OCI-LY7 (cell line): ENCODE results near the gene CEP83. TPM values are rescaled to one million over a fixed set of nuclear protein-coding genes. Genes with fewer than 3 reads are reported as not detected.

Experiments
- BruUV-seq: library from RNA; stranded (reverse); fragments of 400-500 nt; replicated peaks from 2 replicates; lab custom pipeline; 2021; lab: Mats Ljungman, UMichigan
- CTCF ChIA-PET: fragments of 300-600 bp; sonication (Branson Sonifier 250); formaldehyde crosslinking; loops from one replicate; lab custom pipeline; 2022; ENCODE audit warnings: antibody characterized with exemption; ENCODE audit not compliant: unreplicated experiment; lab: Charles Lee
- POLR2A ChIA-PET: fragments of 300-600 bp; sonication (Branson Sonifier 250); formaldehyde crosslinking; loops from one replicate; lab custom pipeline; 2022; ENCODE audit warnings: antibody characterized with exemption; lab: Charles Lee
- DNase-seq: peaks from one replicate; pipeline ENCODE4 v3.0.0-alpha.2; 2015; ENCODE audit warnings: low spot score
- H2AFZ ChIP-seq: fragments of 200-600 bp; sonication (generic), shearing (Covaris generic); 2 replicates; pipeline ENCODE4 v1.6.1; 2014; ENCODE audit warnings: mild to moderate bottlenecking, antibody characterized with exemption, low read length, moderate library complexity
- H3K27ac ChIP-seq: fragments of 200-600 bp; sonication (generic); 2 replicates; pipeline ENCODE4 v1.5.1; 2014; ENCODE audit warnings: mixed run types, low read depth, mild to moderate bottlenecking, moderate library complexity, low read length, inconsistent platforms; ENCODE audit not compliant: poor library complexity, severe bottlenecking
- H3K36me3 ChIP-seq: fragments of 200-600 bp; sonication (generic); 2 replicates; pipeline ENCODE4 v1.6.1; 2014; ENCODE audit warnings: mild to moderate bottlenecking, antibody characterized with exemption, low read length, moderate library complexity, mixed read lengths; ENCODE audit not compliant: insufficient read depth
- H3K4me1 ChIP-seq: fragments of 200-600 bp; sonication (generic); 2 replicates; pipeline ENCODE4 v1.5.1; 2014; ENCODE audit warnings: mild to moderate bottlenecking, low read length; ENCODE audit not compliant: insufficient read depth, poor library complexity, severe bottlenecking
- H3K4me2 ChIP-seq: fragments of 200-600 bp; sonication (generic); 2 replicates; pipeline ENCODE4 v1.6.1; 2014; ENCODE audit warnings: mild to moderate bottlenecking, low read length
- H3K4me3 ChIP-seq: fragments of 200-600 bp; sonication (generic); 2 replicates; pipeline ENCODE4 v1.5.1; 2014; ENCODE audit warnings: mild to moderate bottlenecking, low read depth, low read length; ENCODE audit not compliant: poor library complexity, severe bottlenecking
- H3K79me2 ChIP-seq: fragments of 200-600 bp; sonication (generic); 2 replicates; pipeline ENCODE4 v1.6.1; 2016; ENCODE audit warnings: low read depth, mild to moderate bottlenecking, low read length, moderate library complexity, mixed read lengths; ENCODE audit not compliant: insufficient read depth
- H3K9me2 ChIP-seq: fragments of 200-600 bp; sonication (generic); 2 replicates; pipeline ENCODE4 v1.6.1; 2016; ENCODE audit warnings: mild to moderate bottlenecking, low read length, mixed read lengths; ENCODE audit not compliant: insufficient read depth
- H3K9me3 ChIP-seq: fragments of 200-600 bp; sonication (generic); 2 replicates; pipeline ENCODE4 v1.6.1; 2014; ENCODE audit warnings: mild to moderate bottlenecking, mixed run types, low read length, mixed read lengths
- H4K20me1 ChIP-seq: fragments of 200-600 bp; sonication (generic); 2 replicates; pipeline ENCODE4 v1.6.1; 2014; ENCODE audit warnings: mild to moderate bottlenecking, antibody characterized with exemption, low read length, moderate library complexity, mixed read lengths; ENCODE audit not compliant: insufficient read depth
- EZH2phosphoT487 ChIP-seq: fragments of 200-600 bp; sonication (generic); IDR thresholded peaks from 2 replicates; pipeline ENCODE4 v1.6.1; 2018; ENCODE audit warnings: low read depth, borderline replicate concordance, mild to moderate bottlenecking, mixed run types, antibody characterized with exemption, low read length, moderate library complexity, mixed read lengths
- intact Hi-C: fragments of 100-400 bp; cut with micrococcal nuclease; formaldehyde crosslinking; loops from one replicate; pipeline ENCODE4 v1.10.0; 2022; ENCODE audit not compliant: unreplicated experiment
- total RNA-seq, 2 experiments: library from RNA; depleted of rRNA in 1 of 2; stranded (reverse); fragments of >200 nt in 1 of 2; shearing (Covaris generic) in 1 of 2; gene quantifications; 2 replicates each; pipeline ENCODE4 v1.2.3, GENCODE V29; 2014 to 2022
- TF ChIP-seq, protein P1 (sequence below): fragments of 200-600 bp; sonication (generic); conservative IDR thresholded peaks from 2 replicates; pipeline ENCODE4 v1.5.1; 2014; ENCODE audit warnings: mild to moderate bottlenecking, antibody characterized with exemption, low read length, moderate library complexity, mixed read lengths

CEP83 gene
- total RNA-seq, 2 experiments from 2014 or later = 29.7 to 35.2 TPM

DNA sequence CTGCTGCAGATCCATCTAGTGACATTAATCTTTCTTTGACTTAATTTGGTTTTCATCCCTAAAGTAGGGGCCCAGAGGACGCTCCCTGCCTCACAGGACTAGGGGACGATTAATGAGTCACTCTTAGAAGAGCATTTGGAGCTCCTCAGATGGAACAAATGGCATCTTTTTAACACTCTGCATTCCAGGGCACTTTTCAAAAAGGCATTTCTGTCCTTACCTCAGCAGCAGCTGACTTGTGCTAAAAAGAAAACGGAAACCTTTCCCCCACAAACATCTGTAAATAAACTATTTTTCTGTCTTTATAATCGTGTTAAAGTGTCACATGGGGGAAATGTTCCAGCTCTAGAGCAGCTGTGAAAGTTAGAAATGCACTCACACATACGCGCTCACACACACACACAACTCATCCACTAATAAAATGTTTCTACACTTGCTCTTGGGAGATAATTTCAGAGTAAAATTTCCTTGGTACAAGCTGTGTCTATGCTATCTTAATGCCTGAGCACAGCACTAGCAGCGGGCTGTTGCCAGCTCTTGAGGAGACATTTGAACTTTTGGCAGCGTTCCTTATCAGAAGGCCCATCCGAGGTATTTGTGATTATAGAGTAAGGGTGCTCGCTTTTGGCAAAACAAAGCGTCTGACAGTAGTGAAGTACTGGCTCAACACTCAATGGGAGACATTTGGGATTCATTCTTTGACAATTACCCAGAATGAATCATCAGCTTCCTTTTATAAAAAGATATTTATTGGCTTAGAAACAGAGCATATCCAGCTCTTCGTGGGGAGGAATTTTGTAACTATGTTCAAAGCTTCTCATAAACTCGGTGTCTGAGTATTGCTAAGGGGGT, 170.0 kb downstream of the CEP83 start:
- no peak for TF ChIP-seq EZH2phosphoT487
- H3K9me2 ChIP-seq = no peaks in the 10 kb centered on the region
- H4K20me1 ChIP-seq = no peaks in the 10 kb centered on the region
- no peak overlapping the region for H3K27ac ChIP-seq
- no peaks in the 10 kb centered on the region for H3K4me1 ChIP-seq
- H3K9me3 ChIP-seq = no peaks in the 10 kb centered on the region
- no peak overlapping the region for H3K4me2 ChIP-seq
- ChIA-PET CTCF (interaction anchor here (0.6 kb wide), 1 partner anchor 377 kb away, joined by 3 read pairs; no protein-coding TSS in a partner anchor), POLR2A (interaction anchor here (0.5 to 1.4 kb wide), 6 partner anchors 8 to 1220 kb away, joined by 3 to 4 read pairs (median 3); no protein-coding TSS in a partner anchor)
- intact Hi-C loops = no loop called here
- H3K79me2 ChIP-seq = no peaks in the 10 kb centered on the region
- no peak overlapping the region for H2AFZ ChIP-seq
- no peak overlapping the region for H3K4me3 ChIP-seq
- BruUV-seq = no TSS peak
- no peaks in the 10 kb centered on the region for H3K36me3 ChIP-seq
- DNase-seq = no peak

DNA sequence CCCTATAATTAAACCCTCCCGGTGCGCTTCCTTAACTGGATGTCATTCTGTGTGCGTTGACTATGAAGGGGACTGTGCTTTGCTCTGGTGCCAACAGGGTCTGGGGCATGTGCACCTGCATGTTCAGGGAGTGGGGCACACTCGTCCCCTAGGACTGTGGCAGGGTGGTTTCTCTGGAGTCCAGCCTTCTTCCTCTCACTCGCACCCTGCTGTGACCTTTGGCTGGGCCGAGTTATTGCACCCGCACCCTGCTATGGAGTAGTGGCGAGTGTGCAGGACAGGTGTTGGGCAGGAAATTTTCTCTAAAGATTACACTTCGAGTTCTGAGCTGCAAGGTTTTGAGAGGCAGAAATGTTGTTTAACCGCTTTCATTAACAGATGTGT, 172.4 kb downstream of the CEP83 start:
- Histone ChIP-seq H3K9me3 (no peaks in the 10 kb centered on the region), H2AFZ (no peak overlapping the region), H3K36me3 (no peaks in the 10 kb centered on the region), H3K79me2 (no peaks in the 10 kb centered on the region), H3K4me2 (no peak overlapping the region), H3K4me3 (no peak overlapping the region), H3K9me2 (no peaks in the 10 kb centered on the region), H3K4me1 (no peaks in the 10 kb centered on the region), H4K20me1 (no peaks in the 10 kb centered on the region), H3K27ac (no peak overlapping the region)
- intact Hi-C loops = no loop called here
- no TSS peak for BruUV-seq
- TF ChIP-seq EZH2phosphoT487 = no peak
- TF ChIP-seq, protein P1, sequence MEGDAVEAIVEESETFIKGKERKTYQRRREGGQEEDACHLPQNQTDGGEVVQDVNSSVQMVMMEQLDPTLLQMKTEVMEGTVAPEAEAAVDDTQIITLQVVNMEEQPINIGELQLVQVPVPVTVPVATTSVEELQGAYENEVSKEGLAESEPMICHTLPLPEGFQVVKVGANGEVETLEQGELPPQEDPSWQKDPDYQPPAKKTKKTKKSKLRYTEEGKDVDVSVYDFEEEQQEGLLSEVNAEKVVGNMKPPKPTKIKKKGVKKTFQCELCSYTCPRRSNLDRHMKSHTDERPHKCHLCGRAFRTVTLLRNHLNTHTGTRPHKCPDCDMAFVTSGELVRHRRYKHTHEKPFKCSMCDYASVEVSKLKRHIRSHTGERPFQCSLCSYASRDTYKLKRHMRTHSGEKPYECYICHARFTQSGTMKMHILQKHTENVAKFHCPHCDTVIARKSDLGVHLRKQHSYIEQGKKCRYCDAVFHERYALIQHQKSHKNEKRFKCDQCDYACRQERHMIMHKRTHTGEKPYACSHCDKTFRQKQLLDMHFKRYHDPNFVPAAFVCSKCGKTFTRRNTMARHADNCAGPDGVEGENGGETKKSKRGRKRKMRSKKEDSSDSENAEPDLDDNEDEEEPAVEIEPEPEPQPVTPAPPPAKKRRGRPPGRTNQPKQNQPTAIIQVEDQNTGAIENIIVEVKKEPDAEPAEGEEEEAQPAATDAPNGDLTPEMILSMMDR = no peak
- ChIA-PET CTCF (no interaction called here), POLR2A (interaction anchor here (1.9 kb wide), 1 partner anchor 11 kb away, joined by 4 read pairs; no protein-coding TSS in a partner anchor)
- DNase-seq = no peak

DNA sequence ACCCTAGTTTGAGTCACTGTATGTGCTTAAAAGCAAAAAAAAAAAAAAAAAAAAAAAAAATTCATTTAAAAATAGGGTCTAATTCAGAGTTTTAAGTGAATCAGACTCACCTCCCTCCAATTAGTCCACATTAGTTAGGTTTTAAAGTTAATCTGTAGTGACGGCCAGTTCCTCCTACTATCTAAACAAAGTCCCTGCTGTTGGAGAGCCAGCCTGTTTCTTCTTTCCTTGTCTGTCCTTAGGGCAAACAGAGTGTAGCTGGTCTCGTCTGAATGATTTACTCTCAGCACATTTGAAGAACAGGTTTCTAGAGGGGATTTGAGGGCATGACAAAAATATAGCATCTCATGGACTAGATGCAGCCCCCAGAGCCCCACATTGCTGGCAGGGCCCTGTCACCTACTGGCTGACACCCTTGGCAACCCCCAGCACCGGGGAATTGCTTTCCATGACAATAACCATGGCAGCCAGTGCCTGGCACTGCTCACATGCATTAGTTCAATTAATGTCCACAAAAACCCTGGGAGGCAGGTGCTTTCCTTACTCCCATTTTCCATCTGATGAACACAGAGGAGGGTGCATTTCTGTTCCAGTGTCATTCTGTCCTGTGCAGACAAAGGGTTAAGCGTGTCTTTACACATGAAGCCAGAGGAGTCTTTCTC, 173.0 kb downstream of the CEP83 start:
- no peaks in the 10 kb centered on the region for H3K9me2 ChIP-seq

More for the DNA sequence above, 173.0 kb downstream of the CEP83 start:
- Histone ChIP-seq H3K79me2 (no peaks in the 10 kb centered on the region), H2AFZ (no peak overlapping the region), H3K4me1 (no peaks in the 10 kb centered on the region), H3K9me3 (no peaks in the 10 kb centered on the region), H3K36me3 (no peaks in the 10 kb centered on the region), H3K4me3 (no peak overlapping the region), H3K4me2 (no peak overlapping the region), H3K27ac (no peak overlapping the region), H4K20me1 (no peaks in the 10 kb centered on the region)
- BruUV-seq = no TSS peak
- TF ChIP-seq, protein P1 = no peak
- TF ChIP-seq EZH2phosphoT487 = no peak
- POLR2A ChIA-PET = interaction anchor here (0.6 to 1.9 kb wide), 2 partner anchors 10 to 73 kb away, joined by 3 to 4 read pairs; no protein-coding TSS in a partner anchor
- CTCF ChIA-PET = no interaction called here
- intact Hi-C loops = no loop called here
- DNase-seq = no peak
